NOMO-1 treated with DMSO at 0.1 percent for 48 hours (cell line): ENCODE results near the gene SEC14L5.

ENCODE experiments used
- DNase-seq: peaks from one replicate; lab custom pipeline; 2025; ENCODE audit not compliant: unreplicated experiment; lab: John Stamatoyannopoulos, UW

Gene SEC14L5

DNA sequence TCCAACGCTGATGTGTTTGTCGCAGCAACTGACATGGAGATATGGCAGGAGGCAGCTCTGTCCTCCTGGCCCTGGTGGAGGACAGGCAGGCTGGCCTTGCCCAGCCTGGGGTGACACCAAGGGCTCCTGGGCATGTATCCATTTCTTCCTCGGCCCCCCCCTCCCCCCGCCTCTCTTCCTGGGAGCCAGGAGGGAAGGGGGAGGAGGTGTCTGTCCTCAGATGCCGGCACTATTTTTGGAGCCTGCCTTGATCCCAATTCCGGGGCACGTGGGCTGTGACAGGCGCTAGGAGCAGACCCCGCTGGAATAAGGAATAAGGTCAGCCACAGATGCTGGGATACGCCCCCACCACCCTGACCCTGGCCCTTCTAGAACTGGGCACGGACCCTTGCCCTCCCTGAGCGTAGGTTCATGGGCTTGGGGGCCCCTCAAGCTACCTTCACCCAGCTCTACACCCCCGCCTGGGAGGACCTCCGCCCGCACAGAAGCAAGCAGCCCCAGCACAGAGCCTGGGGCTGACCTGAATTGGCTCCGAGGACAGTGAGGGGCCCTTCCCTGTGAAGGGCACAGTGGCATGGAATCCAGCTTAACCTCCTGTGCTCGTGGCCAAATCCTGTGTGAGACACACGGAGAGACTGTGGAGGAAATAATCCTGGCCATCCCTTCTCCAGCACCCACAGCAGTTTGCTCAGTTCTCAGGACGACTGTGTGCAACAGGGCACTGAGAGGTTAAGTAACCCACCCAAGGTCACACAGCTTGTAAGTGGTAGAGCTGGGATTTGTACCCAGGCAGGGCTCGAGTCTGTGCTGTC lies 24.1 kb downstream of the SEC14L5 start:
- DNase-seq = no peak

DNA sequence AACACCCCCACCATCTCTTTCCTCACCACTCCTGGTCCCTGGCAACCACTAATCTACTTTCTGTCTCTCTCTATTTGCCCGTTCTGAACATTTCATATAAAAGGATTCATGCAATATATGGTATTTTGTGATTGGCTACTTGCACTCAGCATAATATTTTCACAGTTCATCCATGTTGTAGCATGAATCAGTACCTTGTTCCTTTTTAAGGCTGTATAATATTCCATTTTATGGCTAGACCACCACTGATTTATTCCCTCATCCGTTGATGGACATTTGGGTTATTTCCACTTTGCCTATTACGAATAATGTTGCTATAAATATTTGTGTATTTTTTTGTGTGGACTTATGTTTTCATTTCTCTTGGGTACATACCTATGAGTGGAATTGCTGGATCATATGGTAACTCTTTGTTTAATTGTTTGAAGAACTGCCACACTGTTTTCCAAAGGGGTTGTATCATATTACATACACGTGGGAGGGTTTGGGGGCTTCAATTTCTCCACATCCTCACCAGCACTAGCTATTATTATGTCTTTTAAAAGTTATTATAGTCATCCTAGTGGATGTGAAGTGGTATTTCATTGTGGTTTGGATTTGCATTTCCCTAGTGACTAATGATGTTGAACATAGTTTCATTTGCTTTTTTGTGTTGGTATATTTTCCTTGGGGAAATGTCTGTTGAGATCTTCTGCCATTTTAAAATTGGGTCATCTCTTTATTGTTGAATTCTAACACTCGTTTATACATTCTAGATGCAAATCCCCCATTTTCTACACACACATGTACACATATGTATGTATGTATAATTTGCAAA lies 26.3 kb downstream of the SEC14L5 start:
- DNase-seq = no peak

DNA sequence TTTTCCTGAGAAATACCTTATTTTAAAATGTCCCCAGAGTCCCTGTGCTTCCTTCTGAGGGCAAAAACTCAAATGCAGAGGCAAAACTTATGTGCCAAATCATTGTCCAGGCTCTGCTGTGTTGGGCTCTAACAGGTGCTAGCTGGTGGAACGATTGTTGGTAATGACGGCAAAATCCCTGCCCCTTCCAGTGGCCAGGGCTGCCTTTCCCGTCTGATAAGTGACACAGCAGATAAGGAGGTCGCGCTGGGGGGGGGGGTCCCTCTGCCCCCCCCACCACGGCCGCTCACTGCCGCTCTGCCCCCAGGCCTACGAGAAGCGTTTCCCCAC lies 29.1 kb downstream of the SEC14L5 start:
- no peak for DNase-seq

DNA sequence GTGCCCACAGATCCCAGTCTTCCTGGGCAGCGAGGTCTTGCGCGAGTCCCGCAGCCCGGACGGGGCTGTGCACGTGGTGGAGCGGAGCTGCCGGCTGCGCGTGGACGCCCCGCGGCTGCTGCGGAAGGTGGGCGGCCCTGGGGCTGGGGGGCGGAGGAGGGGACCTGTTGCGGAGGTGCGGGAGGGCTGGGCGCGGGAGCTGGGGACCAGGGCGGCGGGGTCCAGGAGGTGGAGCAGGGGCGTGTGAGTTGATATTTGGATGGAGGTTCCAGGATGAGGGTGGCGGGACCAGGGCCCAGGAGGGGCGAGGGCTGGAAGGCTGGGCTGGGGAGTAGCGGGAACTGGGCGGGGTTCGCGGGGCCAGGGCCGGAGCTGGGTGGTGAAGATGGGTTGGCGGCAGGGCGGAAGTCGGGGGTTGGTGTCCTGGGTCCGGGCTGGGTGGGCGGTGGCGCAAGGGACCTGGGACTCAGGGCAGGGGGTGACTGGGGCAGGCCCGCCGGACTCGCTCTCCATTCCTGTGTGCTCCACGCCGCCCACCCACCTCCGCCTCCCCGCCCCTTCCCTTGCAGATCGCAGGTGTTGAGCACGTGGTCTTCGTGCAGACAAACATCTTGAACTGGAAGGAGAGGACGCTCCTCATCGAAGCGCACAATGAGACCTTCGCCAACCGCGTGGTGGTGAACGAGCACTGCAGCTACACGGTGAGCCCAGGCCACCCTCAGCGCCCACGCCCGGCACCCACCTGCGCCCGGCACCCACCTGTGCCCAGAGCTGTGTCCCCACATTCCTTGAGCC lies 29.6 kb downstream of the SEC14L5 start:
- no peak for DNase-seq

DNA sequence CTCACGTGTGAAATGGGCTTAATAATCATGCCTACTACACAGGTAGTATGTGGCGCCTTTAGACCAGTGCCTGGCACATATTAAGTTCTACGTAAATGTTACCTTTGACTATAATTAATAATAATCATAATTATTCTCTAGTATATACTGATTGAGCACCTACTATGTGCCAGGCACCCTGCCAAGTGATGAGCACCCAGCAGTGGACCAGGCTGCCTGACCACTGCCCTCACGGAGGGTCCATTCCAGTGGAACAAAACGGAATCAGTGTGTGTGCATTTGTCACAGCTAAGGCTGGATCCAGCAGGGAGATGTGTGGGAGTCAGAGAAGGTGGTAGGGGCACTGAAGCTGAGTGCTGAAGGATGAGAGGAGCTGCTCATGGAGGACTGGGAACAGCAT lies 30.5 kb downstream of the SEC14L5 start:
- DNase-seq = no peak

DNA sequence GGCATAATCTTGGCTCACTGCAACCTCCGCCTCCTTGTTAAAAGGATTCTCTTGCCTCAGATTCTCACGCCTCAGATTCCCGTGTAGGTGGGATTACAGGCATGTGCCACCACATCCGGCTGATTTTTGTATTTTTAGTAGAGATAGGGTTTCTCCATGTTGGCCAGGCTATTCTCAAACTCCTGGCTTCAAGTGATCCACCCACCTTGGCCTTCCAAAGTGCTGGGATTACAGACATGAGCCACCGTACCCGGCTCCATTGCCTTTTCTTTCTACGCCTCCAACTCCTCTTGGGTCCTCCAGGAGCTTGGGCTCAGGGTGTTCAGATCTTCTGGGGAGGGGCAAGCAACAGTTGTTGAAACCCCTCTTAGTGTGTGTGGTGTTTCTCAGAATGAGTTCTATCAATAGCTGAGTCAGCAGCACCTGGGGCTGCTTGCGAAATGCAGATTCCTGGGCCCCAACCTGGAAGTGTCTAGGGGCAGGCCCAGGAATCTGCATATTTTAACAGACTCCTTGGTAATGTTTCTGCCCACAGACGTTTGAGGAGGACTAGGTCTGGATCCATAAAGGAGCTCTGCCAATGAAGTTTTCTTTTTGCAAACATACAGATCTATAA lies 31.4 kb downstream of the SEC14L5 start:
- no peak for DNase-seq

DNA sequence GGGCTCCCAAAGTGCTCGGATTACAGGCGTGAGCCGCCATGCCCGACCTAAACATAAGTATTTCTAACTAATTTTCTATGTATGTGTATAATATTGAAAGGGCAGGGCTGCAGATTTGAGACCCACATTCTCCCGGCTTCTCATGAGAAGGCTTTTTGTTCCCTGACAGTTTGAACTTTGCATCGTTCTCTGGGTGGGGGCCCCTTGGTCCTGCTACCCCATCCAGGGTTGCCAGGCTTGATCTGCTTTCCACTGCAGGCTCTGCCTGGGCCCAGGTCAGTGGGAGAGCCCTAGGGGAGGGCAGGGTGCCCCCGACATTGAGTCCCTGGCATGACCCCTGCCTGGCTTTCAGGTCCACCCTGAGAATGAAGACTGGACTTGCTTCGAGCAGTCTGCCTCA lies 32.3 kb downstream of the SEC14L5 start:
- no peak for DNase-seq

DNA sequence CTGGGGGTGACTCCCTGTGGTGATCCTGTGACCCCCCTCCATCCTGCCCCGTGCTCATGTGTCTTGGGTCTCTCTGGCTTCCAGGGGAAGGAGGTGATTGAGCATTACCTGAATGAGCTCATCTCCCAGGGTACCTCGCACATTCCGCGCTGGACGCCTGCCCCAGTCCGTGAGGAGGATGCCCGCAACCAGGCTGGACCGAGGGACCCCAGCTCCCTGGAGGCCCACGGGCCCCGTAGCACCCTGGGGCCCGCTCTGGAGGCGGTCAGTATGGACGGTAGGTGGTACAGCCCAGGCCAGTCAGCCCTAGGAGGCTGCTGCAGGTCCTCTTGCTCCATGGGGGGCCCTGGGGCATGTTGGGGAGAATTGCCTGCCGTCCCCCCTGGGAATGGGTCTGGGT lies 33.6 kb downstream of the SEC14L5 start:
- no peak for DNase-seq

DNA sequence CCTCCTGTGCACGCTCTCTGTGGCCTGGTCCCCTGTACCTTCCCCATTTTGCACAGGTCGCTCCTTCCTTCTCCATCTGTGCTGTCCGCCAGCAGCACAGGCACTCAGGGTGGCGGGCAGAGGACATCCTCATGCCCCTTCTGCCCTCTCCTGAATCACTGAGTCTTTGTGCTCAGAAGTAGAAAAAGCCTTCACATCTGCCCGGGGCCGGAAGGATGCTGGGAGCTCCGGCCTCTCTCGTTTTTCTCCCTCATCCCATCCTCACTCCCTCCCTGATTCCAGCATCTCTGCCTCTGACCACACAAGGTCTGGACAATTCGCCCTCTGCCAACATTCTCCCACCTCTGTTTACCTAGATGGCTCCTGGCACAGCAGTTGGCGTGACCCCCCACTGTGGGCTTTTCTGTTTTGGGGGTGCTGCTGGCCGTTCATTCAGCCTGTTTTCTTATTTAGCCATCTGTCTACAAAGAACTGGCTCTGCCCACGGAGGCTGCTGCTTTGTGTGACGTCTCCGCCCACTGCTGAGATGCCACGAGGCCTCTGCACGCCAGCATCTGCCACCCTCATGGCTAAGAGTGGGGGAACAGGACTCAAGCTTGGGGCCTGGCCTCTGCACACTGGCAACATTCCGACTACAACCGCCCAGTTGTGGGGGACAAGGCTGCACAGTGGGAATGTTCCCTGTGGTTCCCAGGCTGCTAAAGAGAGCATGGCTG lies 36.7 kb downstream of the SEC14L5 start:
- DNase-seq = no peak

DNA sequence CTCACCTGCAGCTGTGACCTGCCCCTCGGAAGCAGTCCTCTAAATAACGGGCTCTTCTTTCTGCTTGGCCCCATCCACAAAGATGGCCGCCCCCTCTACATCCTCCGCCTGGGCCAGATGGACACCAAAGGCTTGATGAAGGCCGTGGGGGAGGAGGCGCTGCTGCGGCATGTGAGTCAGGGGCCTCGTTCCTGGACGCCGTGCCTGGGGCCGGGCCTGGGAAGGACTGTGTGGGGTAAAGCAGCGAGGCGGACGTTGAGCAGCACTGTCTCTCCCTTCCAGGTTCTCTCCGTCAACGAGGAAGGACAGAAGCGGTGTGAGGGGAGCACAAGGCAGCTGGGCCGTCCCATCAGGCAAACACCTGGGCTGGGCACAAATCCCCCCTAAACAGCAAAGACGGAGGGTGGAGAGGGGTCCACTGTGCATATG lies 42.5 kb downstream of the SEC14L5 start:
- no peak for DNase-seq

DNA sequence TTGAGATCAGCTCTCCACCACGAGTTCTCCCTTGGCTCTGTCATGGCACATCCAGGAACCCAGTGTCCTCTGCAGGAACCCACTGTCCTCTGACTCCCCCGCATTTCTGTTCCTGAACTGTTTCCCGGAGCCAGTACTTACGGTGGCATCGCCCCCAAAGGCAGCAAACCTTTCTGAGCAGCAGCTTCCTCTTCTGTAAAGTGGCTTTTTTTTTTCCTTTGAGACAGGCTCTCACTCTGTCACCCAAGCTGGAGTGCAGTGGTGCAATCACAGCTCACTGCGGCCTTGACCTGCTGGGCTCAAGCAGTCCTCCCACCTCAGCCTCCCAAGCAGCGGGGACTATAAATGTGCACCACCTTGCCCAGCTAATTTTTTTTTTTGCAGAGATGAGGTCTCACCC lies 43.4 kb downstream of the SEC14L5 start:
- DNase-seq = peak; percentile 36

DNA sequence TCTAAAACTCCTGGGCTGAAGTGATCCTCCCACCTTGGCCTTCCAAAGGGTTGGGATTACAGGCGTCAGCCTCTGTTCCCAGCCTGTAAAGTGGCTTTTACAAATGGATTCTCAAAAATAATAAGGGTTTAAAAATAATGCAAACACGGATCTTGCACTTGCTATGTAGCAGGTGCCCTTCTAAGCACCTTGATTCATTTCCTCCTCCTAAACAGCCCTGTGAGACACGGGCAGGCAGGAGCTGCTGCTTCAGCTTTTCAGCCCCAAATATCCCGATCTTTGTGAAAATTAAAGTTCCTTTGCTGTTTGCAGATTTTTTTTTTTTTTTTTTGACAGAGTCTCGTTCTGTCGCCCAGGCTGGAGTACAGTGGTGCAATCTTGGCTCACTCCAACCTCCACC lies 43.9 kb downstream of the SEC14L5 start:
- no peak for DNase-seq

DNA sequence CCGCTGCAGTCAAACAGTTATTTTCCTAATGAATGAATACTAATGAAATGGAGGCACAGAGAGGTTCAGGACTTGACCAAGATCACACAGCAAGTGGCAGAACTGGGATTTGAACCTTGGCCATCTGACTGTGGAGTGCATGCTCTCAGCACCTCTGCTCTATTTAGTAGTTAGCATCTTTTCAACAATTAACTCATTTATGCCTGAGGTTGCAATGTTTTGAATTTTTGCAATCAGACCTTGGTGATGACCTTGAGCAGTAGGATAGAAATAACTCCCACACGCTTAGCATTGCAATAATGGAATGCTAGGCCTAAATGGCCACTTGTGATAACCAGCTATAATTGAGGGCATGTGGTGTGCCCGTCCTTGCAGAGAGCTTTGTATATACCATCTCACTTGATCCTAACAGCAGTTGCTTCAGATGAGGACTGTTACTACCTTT lies 44.6 kb downstream of the SEC14L5 start:
- DNase-seq = no peak

DNA sequence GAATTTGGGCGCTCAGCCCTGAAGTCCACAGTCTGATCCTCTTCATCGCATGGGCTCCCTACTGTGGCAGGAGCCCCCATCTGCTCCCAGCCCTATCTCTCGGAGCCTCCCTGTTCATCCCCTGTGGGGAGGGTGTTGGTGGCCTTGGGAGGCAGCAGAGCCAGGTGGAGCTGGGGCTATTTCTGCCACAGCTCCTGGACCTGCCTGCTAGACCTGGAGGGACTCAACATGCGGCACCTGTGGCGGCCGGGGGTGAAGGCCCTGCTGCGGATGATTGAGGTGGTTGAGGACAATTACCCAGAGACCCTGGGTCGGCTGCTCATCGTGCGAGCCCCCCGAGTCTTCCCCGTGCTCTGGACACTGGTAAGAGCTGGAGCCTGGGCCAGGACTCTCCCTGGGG lies 45.1 kb downstream of the SEC14L5 start:
- no peak for DNase-seq

DNA sequence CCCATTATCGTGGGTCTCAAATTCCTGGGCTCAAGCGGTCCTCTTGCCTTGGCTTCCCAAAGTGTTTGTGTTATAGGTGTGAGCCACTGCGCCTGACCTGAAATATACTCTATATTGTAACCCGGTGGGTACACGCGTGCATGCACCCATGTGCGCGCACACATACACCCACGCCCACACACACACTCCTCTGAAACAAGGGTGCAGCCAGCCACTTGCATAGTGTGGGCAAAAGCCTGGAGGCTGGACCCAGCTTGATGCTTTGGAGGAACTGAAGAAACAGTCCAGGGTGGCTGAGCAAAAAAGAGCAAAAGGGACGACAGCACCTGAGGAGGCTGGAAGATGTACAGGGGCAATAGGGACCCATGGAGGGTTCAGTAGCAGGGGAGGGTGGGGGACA lies 45.7 kb downstream of the SEC14L5 start:
- no peak for DNase-seq

DNA sequence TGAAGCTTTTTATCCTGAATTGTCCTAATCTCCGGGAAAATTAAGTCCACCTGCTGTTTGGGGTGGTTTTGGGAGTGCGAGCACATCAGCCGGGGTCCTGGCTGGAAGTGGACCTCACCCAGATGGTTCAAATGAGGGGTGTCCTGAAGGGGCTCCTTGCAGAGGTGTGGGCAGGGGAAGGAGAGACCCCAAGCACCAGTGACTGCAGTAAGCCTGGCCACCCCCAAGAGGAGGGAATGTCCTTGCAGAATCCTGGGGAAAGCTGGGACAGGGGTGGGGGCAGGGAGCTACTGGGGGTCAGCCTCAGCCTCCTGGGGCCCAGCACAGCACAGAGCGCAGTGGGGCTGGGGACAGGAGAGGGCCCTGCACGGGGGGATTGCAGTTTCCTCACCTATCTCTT lies 46.2 kb downstream of the SEC14L5 start:
- DNase-seq = no peak

DNA sequence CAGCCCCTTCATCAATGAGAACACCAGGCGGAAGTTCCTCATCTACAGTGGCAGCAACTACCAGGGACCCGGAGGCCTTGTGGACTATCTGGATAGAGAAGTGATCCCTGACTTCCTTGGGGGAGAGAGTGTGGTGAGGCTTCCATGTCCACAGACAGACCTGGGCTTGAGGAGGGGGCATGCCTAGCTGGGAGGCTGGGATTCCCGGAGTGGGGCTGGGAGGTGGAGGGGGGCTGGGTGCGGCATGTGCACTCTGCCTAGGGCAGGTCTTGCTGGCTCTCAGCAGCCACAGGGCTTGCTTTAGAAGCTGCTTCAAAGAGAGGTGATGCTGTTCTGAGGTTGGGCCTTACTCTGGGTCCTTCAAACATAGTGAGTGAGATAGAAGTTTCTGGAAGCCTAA lies 47.8 kb downstream of the SEC14L5 start:
- no peak for DNase-seq

DNA sequence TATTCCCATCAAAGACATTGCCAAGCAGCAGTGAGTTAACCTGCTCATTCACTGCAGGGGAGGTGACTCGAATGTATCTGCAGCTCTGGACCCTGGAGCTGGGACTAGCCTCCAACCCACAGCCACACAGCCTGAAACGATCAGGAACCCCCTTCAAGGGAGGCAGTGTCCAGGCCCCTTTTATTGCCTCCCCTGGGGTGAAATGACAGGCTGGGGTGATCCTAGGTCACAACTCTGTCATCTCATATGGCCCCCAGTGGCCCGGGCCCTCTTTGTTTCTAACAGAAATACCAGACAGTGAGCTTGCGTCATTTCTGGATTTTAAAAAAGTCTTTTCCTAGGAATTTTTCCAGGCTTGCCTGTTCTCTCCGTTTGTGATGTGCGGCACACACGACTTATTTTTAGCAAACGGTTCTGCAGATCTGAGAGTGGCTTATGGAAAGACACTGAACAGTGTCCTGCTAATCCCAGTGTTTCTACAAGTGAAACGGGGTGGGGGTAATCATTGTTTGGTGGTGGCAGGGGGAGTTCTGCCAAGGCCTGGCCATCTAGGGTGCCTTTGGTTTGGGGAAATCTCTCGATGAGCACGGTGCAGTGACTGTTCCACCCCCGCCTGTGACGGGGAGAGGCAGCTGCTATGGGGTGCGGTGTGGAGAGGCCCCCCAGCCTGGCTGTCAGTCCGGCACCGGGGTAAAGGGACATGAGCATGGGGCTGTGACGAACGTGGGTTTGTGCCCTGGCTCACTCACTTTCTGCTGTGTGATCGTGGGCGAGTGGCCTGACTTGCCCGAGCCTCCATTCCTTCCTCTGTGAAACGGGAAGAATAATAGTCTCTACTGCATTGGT lies 48.4 kb downstream of the SEC14L5 start:
- no peak for DNase-seq

DNA sequence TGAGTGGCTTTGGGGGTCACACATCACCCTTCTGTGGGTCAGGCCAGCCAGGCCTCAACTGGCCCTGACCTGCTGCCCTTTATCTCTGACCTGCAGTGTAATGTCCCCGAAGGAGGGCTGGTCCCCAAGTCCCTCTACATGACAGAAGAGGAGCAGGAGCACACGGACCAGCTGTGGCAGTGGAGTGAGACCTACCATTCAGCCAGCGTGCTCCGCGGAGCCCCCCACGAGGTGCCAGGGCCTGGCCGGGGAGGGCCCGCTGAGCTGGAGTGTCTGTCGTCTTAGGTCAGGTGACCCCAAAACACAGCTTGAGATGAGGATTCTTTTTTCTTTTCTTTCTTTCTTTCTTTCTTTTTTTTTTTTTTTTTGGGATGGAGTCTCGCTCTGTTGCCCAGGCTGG lies 49.1 kb downstream of the SEC14L5 start:
- no peak for DNase-seq

DNA sequence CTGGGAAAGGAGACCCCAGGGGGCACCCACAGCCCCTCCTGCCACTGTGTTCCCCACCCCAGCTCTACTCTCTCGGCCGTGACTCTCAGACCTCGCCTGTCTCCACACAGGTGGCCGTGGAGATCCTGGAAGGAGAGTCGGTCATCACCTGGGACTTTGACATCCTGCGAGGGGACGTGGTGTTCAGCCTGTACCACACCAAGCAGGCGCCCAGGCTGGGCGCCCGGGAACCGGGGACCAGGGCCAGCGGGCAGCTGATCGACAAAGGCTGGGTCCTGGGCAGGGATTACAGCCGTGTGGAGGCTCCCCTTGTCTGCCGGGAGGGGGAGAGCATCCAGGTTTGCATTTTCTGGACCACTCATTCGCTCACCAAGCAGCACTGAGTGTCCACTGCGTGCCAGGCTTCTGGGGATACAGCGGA lies 50.2 kb downstream of the SEC14L5 start:
- no peak for DNase-seq
